Measurements from ENCODE around the gene FAM107B. TPM values are rescaled to one million over a fixed set of nuclear protein-coding genes. Genes with fewer than 3 reads are reported as not detected.
"Not testable (repeated sequence)": the region's sequence is repeated elsewhere in the genome, so short reads cannot be mapped to it uniquely, and the experiment has no call there.

FAM107B gene
- total RNA-seq, 1 experiment from 2014 or later, result 61.6 TPM

GRCh38 chr10:14639637-14640036, 135.1 kb downstream of the FAM107B start:
- no peak for DNase-seq (ENCODE audit: low spot score)
- BruUV-seq (replicated peaks), result no TSS peak
- ChIA-PET CTCF (no interaction called here), POLR2A (ENCODE audit: low non-redundant PET) (interaction anchor here (0.6 kb wide), 2 partner anchors 15 to 494 kb away, joined by 4 to 5 read pairs; no protein-coding TSS in a partner anchor)
- intact Hi-C loops (cut with micrococcal nuclease; ENCODE audit: unreplicated experiment), result no loop called here
- TF ChIP-seq CTCF (conservative IDR thresholded peaks at IDR 0.05; ENCODE audit: low read depth, low read length) (no peak), EZH2 (IDR thresholded peaks at IDR 0.05; ENCODE audit: borderline replicate concordance, low read depth, low read length, poor library complexity, severe bottlenecking) (no peak)
- H3K27me3 ChIP-seq (replicated peaks; ENCODE audit: insufficient read depth, low read depth, low read length, poor library complexity), result no peaks in the 10 kb centered on the region
- peaks cover 9% of the 10 kb centered on the region for H3K4me1 ChIP-seq (ENCODE audit: insufficient read depth, low read length, poor library complexity, severe bottlenecking)
- H3K9me3 ChIP-seq (ENCODE audit: low read depth, low read length, poor library complexity, severe bottlenecking), result no peaks in the 10 kb centered on the region
- no peaks in the 10 kb centered on the region for H3K36me3 ChIP-seq (ENCODE audit: insufficient read depth, low read length, poor library complexity, severe bottlenecking)
- H3K4me3 ChIP-seq (ENCODE audit: low read depth, low read length, poor library complexity, severe bottlenecking), result no peak overlapping the region
- H3K27ac ChIP-seq (ENCODE audit: low read depth, low read length, poor library complexity, severe bottlenecking), result no peak overlapping the region

GRCh38 chr10:14635043-14635710, 139.5 kb downstream of the FAM107B start:
- no peak for DNase-seq (ENCODE audit: low spot score)
- ChIA-PET CTCF (no interaction called here), POLR2A (ENCODE audit: low non-redundant PET) (no interaction called here)
- TF ChIP-seq CTCF (conservative IDR thresholded peaks at IDR 0.05; ENCODE audit: low read depth, low read length) (no peak), EZH2 (IDR thresholded peaks at IDR 0.05; ENCODE audit: borderline replicate concordance, low read depth, low read length, poor library complexity, severe bottlenecking) (no peak)
- H3K27me3 ChIP-seq (replicated peaks; ENCODE audit: insufficient read depth, low read depth, low read length, poor library complexity), result no peaks in the 10 kb centered on the region
- H3K4me1 ChIP-seq (ENCODE audit: insufficient read depth, low read length, poor library complexity, severe bottlenecking), result no peaks in the 10 kb centered on the region
- no peaks in the 10 kb centered on the region for H3K36me3 ChIP-seq (ENCODE audit: insufficient read depth, low read length, poor library complexity, severe bottlenecking)
- H3K9me3 ChIP-seq (ENCODE audit: low read depth, low read length, poor library complexity, severe bottlenecking), result no peaks in the 10 kb centered on the region
- H3K27ac ChIP-seq (ENCODE audit: low read depth, low read length, poor library complexity, severe bottlenecking), result no peak overlapping the region
- BruUV-seq (replicated peaks), result no TSS peak
- intact Hi-C loops (cut with micrococcal nuclease; ENCODE audit: unreplicated experiment), result no loop called here
- H3K4me3 ChIP-seq (ENCODE audit: low read depth, low read length, poor library complexity, severe bottlenecking), result no peak overlapping the region

GRCh38 chr10:14634572-14634971, 140.1 kb downstream of the FAM107B start:
- BruUV-seq (replicated peaks); intact Hi-C loops (cut with micrococcal nuclease; ENCODE audit: unreplicated experiment); POLR2A ChIA-PET (ENCODE audit: low non-redundant PET); H3K4me1 ChIP-seq (ENCODE audit: insufficient read depth, low read length, poor library complexity, severe bottlenecking); H3K9me3 ChIP-seq (ENCODE audit: low read depth, low read length, poor library complexity, severe bottlenecking); H3K27ac ChIP-seq (ENCODE audit: low read depth, low read length, poor library complexity, severe bottlenecking); H3K27me3 ChIP-seq (replicated peaks; ENCODE audit: insufficient read depth, low read depth, low read length, poor library complexity); H3K36me3 ChIP-seq (ENCODE audit: insufficient read depth, low read length, poor library complexity, severe bottlenecking); H3K4me3 ChIP-seq (ENCODE audit: low read depth, low read length, poor library complexity, severe bottlenecking); DNase-seq (ENCODE audit: low spot score); CTCF ChIA-PET: not testable (repeated sequence)
